Endodermal cell (in vitro differentiated cells): Measurements from ENCODE around the gene MCOLN1. TPM values are rescaled to one million over a fixed set of nuclear protein-coding genes. Genes with fewer than 3 reads are reported as not detected.

Source experiments
- DNase-seq: peaks from one replicate; pipeline ENCODE4 v3.0.0-alpha.2; 2017
- H3K27ac ChIP-seq: 2 replicates; pipeline ENCODE4 v1.5.1; 2013; ENCODE audit warnings: mild to moderate bottlenecking, low read depth, low read length, moderate library complexity
- H3K27me3 ChIP-seq: 2 replicates; pipeline ENCODE4 v1.6.1; 2013; ENCODE audit warnings: mild to moderate bottlenecking, low read length, moderate library complexity; ENCODE audit not compliant: insufficient read depth, control insufficient read depth, poor library complexity, severe bottlenecking
- H3K36me3 ChIP-seq: 2 replicates; pipeline ENCODE4 v1.7.0; 2013; ENCODE audit warnings: mild to moderate bottlenecking, low read length, moderate library complexity; ENCODE audit not compliant: control insufficient read depth, insufficient read depth
- H3K4me1 ChIP-seq: one replicate; pipeline ENCODE4 v1.7.0; 2013; ENCODE audit warnings: low read length; ENCODE audit not compliant: control insufficient read depth, insufficient read depth
- H3K4me3 ChIP-seq: 2 replicates; pipeline ENCODE4 v1.5.1; 2013; ENCODE audit warnings: mild to moderate bottlenecking, low read length, moderate library complexity
- H3K9ac ChIP-seq: 2 replicates; pipeline ENCODE4 v1.6.1; 2013; ENCODE audit warnings: mild to moderate bottlenecking, low read length, moderate library complexity; ENCODE audit not compliant: poor library complexity, severe bottlenecking; ENCODE audit errors: extremely low read depth
- H3K9me3 ChIP-seq: 2 replicates; pipeline ENCODE4 v1.6.1; 2013; ENCODE audit warnings: mild to moderate bottlenecking, low read length, moderate library complexity; ENCODE audit not compliant: control insufficient read depth
- H3K27ac Mint-ChIP-seq: 2 replicates; pipeline ENCODE4 v1.8.0; 2020; ENCODE audit warnings: mixed read lengths
- H3K27me3 Mint-ChIP-seq: 2 replicates; pipeline ENCODE4 v1.8.0; 2021; ENCODE audit warnings: mild to moderate bottlenecking, mixed read lengths; ENCODE audit not compliant: insufficient read depth
- H3K36me3 Mint-ChIP-seq: 2 replicates; pipeline ENCODE4 v1.8.0; 2020; ENCODE audit warnings: low read depth, mixed read lengths
- H3K4me1 Mint-ChIP-seq: 2 replicates; pipeline ENCODE4 v1.8.0; 2020; ENCODE audit warnings: mixed read lengths
- H3K4me3 Mint-ChIP-seq: 2 replicates; pipeline ENCODE4 v1.8.0; 2020; ENCODE audit warnings: mild to moderate bottlenecking, moderate library complexity, mixed read lengths
- H3K9me3 Mint-ChIP-seq: 2 replicates; pipeline ENCODE4 v1.8.0; 2020; ENCODE audit warnings: mild to moderate bottlenecking, mixed read lengths
- CTCF ChIP-seq: fragments of 200-600 bp; sonication (generic); conservative IDR thresholded peaks from 2 replicates; pipeline ENCODE4 v1.5.0; 2021; ENCODE audit warnings: antibody characterized with exemption, mild to moderate bottlenecking
- WGBS, 2 experiments: methylation state at CpG; one replicate each; pipeline versions ENCODE4 v1.1.5 to v1.1.7; 2013; ENCODE audit warnings: missing lambda C conversion rate in 2 of 2, mixed read lengths in 1 of 2; ENCODE audit not compliant: insufficient coverage in 1 of 2, insufficient read length in 1 of 2; 5-methylcytosine and 5-hydroxymethylcytosine counted together
- total RNA-seq, 2 donors: library from RNA; stranded (reverse); fragmentation: NEBNext Ultra II Directional in 1 of 2; extraction: Animal tissue kit (Norgen Biotek cat#: 25700) in 1 of 2; gene quantifications; 2 replicates in 1 of 2; 3 replicates in 1 of 2; pipeline ENCODE4 v1.2.1, GENCODE V29; 2021

Gene MCOLN1
- total RNA-seq, 2 donors from 2014 or later = 18.0 to 21.4 TPM

GRCh38 chr19:7527516-7528191 is 5.2 kb downstream of the MCOLN1 start:
- Mint-ChIP-seq H3K4me1 (no peaks in the 10 kb centered on the region), H3K4me3 (no peak overlapping the region), H3K9me3 (no peaks in the 10 kb centered on the region), H3K27me3 (no peaks in the 10 kb centered on the region), H3K36me3 (peaks cover 28% of the 10 kb centered on the region), H3K27ac (no peak overlapping the region)
- Histone ChIP-seq H3K36me3 (peaks cover 4% of the 10 kb centered on the region), H3K4me3 (no peak overlapping the region), H3K9ac (no peak overlapping the region), H3K9me3 (no peaks in the 10 kb centered on the region), H3K4me1 (peaks cover 7% of the 10 kb centered on the region), H3K27me3 (no peaks in the 10 kb centered on the region), H3K27ac (no peak overlapping the region)
- no peak for DNase-seq
- no peak for TF ChIP-seq CTCF
- WGBS, 2 experiments = 91 to 94% methylated on average over 14 to 25 of the region's 25 CpGs

- Histone ChIP-seq H3K27ac (no peak overlapping the region), H3K4me3 (no peak overlapping the region), H3K9ac (no peak overlapping the region), H3K4me1 (peaks cover 5% of the 10 kb centered on the region), H3K36me3 (peaks cover 4% of the 10 kb centered on the region), H3K27me3 (no peaks in the 10 kb centered on the region), H3K9me3 (no peaks in the 10 kb centered on the region)
- no peak overlapping the region for H3K27ac Mint-ChIP-seq
- no peak for TF ChIP-seq CTCF
- peaks cover 28% of the 10 kb centered on the region for H3K36me3 Mint-ChIP-seq
- no peaks in the 10 kb centered on the region for H3K4me1 Mint-ChIP-seq
- H3K27me3 Mint-ChIP-seq = no peaks in the 10 kb centered on the region
- no peaks in the 10 kb centered on the region for H3K9me3 Mint-ChIP-seq
- no peak overlapping the region for H3K4me3 Mint-ChIP-seq
- WGBS, 2 experiments = 90 to 96% methylated on average over 6 to 7 of the region's 7 CpGs
- peak; percentile 37 for DNase-seq
Measured at GRCh38 chr19:7528192-7528519, 5.7 kb downstream of the MCOLN1 start.

GRCh38 chr19:7528522-7529245 is 6.3 kb downstream of the MCOLN1 start:
- no peak overlapping the region for H3K27ac ChIP-seq
- H3K27me3 ChIP-seq = no peaks in the 10 kb centered on the region
- Mint-ChIP-seq H3K4me3 (no peak overlapping the region), H3K27ac (no peak overlapping the region), H3K9me3 (no peaks in the 10 kb centered on the region), H3K36me3 (peaks cover 28% of the 10 kb centered on the region), H3K4me1 (no peaks in the 10 kb centered on the region), H3K27me3 (no peaks in the 10 kb centered on the region)
- peak; percentile 30 for DNase-seq
- H3K9me3 ChIP-seq = no peaks in the 10 kb centered on the region
- no peaks in the 10 kb centered on the region for H3K4me1 ChIP-seq
- H3K4me3 ChIP-seq = no peak overlapping the region
- no peak overlapping the region for H3K9ac ChIP-seq
- 92 to 95% methylated on average over 29 to 32 of the region's 32 CpGs for WGBS, 2 experiments
- TF ChIP-seq CTCF = no peak
- peaks cover 4% of the 10 kb centered on the region for H3K36me3 ChIP-seq
